GM12892 (cell line): ENCODE data around the gene TMEM106C.

Source experiments
- DNase-seq: peaks from one replicate; pipeline ENCODE4 v3.0.0; 2011; ENCODE audit not compliant: insufficient read length
- FAIRE-seq: peaks from 2 replicates; lab custom pipeline; 2011; peaks lifted over from hg19 to GRCh38; lab: Jason Lieb, UNC
- POLR2A ChIP-seq: IDR thresholded peaks from 2 replicates; pipeline ENCODE4 v1.6.1; 2011; ENCODE audit warnings: low read depth, low read length, control low read depth
- POLR2AphosphoS5 ChIP-seq: IDR thresholded peaks from 2 replicates; pipeline ENCODE4 v1.6.1; 2011; ENCODE audit warnings: low read depth, low read length, control low read depth
- TAF1 ChIP-seq: IDR thresholded peaks from 2 replicates; pipeline ENCODE4 v1.6.1; 2011; ENCODE audit warnings: low read depth, mild to moderate bottlenecking, control low read depth, low read length, borderline replicate concordance

TMEM106C gene

GRCh38 chr12:48003226-48004052 is 40.0 kb downstream of the TMEM106C start:
- no peak for TF ChIP-seq TAF1
- no peak for TF ChIP-seq POLR2AphosphoS5
- TF ChIP-seq POLR2A = no peak
- DNase-seq (peak; percentile 23), FAIRE-seq (peak; percentile 17)

GRCh38 chr12:48004053-48004941 is 40.9 kb downstream of the TMEM106C start, which contains the start of gene COL2A1:
TSS of gene COL2A1 (minus strand) at chr12:48004476. CDS start at chr12:48004321, 155 bp downstream.
- no peak for TF ChIP-seq POLR2A
- no peak for TF ChIP-seq TAF1
- DNase-seq (peak; percentile 38), FAIRE-seq (no peak)

GRCh38 chr12:48005001-48005749 is 41.8 kb downstream of the TMEM106C start:
- DNase-seq (no peak), FAIRE-seq (no peak)
- TF ChIP-seq POLR2AphosphoS5 (no peak), POLR2A (no peak), TAF1 (no peak)

- FAIRE-seq (no peak), DNase-seq (no peak)
- no peak for TF ChIP-seq POLR2A
Measured at GRCh38 chr12:48005750-48006021, 42.3 kb downstream of the TMEM106C start.

- DNase-seq = no peak
- no peak for FAIRE-seq
- TF ChIP-seq TAF1 (no peak), POLR2AphosphoS5 (no peak), POLR2A (no peak)
Measured at GRCh38 chr12:48007206-48007605, 43.8 kb downstream of the TMEM106C start.

GRCh38 chr12:48008349-48008748 is 45.0 kb downstream of the TMEM106C start:
- DNase-seq (no peak), FAIRE-seq (no peak)
- TF ChIP-seq POLR2A (no peak), TAF1 (no peak), POLR2AphosphoS5 (no peak)

GRCh38 chr12:48008950-48009349 is 45.6 kb downstream of the TMEM106C start:
- FAIRE-seq (no peak), DNase-seq (no peak)
- TF ChIP-seq POLR2A (no peak), POLR2AphosphoS5 (no peak), TAF1 (no peak)

- DNase-seq (no peak), FAIRE-seq (no peak)
- TF ChIP-seq POLR2AphosphoS5 (no peak), POLR2A (no peak), TAF1 (no peak)
Measured at GRCh38 chr12:48009471-48009870, 46.1 kb downstream of the TMEM106C start.

- FAIRE-seq (no peak), DNase-seq (no peak)
- TF ChIP-seq POLR2A (no peak), TAF1 (no peak), POLR2AphosphoS5 (no peak)
Measured at GRCh38 chr12:48010366-48010970, 47.1 kb downstream of the TMEM106C start.

- TF ChIP-seq POLR2AphosphoS5 (no peak), POLR2A (no peak), TAF1 (no peak)
- DNase-seq (no peak), FAIRE-seq (no peak)
Measured at GRCh38 chr12:48012070-48012469, 48.7 kb downstream of the TMEM106C start.

GRCh38 chr12:48013287-48013686 is 49.9 kb downstream of the TMEM106C start:
- no peak for TF ChIP-seq POLR2AphosphoS5
- TF ChIP-seq TAF1 = no peak
- TF ChIP-seq POLR2A = no peak
- FAIRE-seq (no peak), DNase-seq (no peak)
